ENCODE data around the gene NDUFB8.

NDUFB8 gene

GRCh38 chr10:100501423-100501822 is 28.2 kb downstream of the NDUFB8 start:
- TF ChIP-seq CTCF (IDR thresholded peaks at IDR 0.05; ENCODE audit: borderline replicate concordance, extremely low read depth, low read length, poor library complexity, severe bottlenecking), result no peak
- TF ChIP-seq EZH2 (IDR thresholded peaks at IDR 0.05; ENCODE audit: borderline replicate concordance, low read depth, low read length, severe bottlenecking), result no peak
- H3K4me1 ChIP-seq (ENCODE audit: insufficient read depth, low read length), result peaks cover 14% of the 10 kb centered on the region
- ATAC-seq (ENCODE audit: insufficient read depth, low read depth) (no peak), DNase-seq (no peak)
- no peaks in the 10 kb centered on the region for H3K9me3 ChIP-seq (ENCODE audit: insufficient read depth, low read length, severe bottlenecking)
- no peaks in the 10 kb centered on the region for H4K20me1 ChIP-seq (ENCODE audit: insufficient read depth, low read length)
- H3K36me3 ChIP-seq (ENCODE audit: insufficient read depth, low read length), result peaks cover 80% of the 10 kb centered on the region
- H3K27ac ChIP-seq (ENCODE audit: low read length), result no peak overlapping the region
- no peak overlapping the region for H3K4me3 ChIP-seq (ENCODE audit: low read depth in 1 of 2, low read length in 2 of 2)
- H3K27me3 ChIP-seq (ENCODE audit: insufficient read depth, low read length, poor library complexity), result no peaks in the 10 kb centered on the region
- no peak overlapping the region for H2AFZ ChIP-seq (ENCODE audit: low read depth, low read length)
- H3K9ac ChIP-seq (ENCODE audit: low read depth, low read length), result no peak overlapping the region
- no peaks in the 10 kb centered on the region for H3K79me2 ChIP-seq (ENCODE audit: insufficient read depth, low read length)
- H3K4me2 ChIP-seq (ENCODE audit: insufficient read depth, low read length), result no peak overlapping the region

- Histone ChIP-seq H3K4me1 (ENCODE audit: insufficient read depth, low read length) (no peaks in the 10 kb centered on the region), H3K79me2 (ENCODE audit: insufficient read depth, low read length) (no peaks in the 10 kb centered on the region)
- TF ChIP-seq CTCF (IDR thresholded peaks at IDR 0.05; ENCODE audit: borderline replicate concordance, extremely low read depth, low read length, poor library complexity, severe bottlenecking) (peak; percentile 3), EZH2 (IDR thresholded peaks at IDR 0.05; ENCODE audit: borderline replicate concordance, low read depth, low read length, severe bottlenecking) (no peak)
Observed at GRCh38 chr10:100498059-100498458, 31.6 kb downstream of the NDUFB8 start.

GRCh38 chr10:100496567-100496966 is 33.1 kb downstream of the NDUFB8 start:
- Histone ChIP-seq H3K4me3 (ENCODE audit: low read depth in 1 of 2, low read length in 2 of 2) (no peak overlapping the region), H3K27ac (ENCODE audit: low read length) (peak overlapping the region; percentile 19; the same call in 1 of the 2 replicates), H3K4me2 (ENCODE audit: insufficient read depth, low read length) (no peak overlapping the region), H2AFZ (ENCODE audit: low read depth, low read length) (no peak overlapping the region), H3K9me3 (ENCODE audit: insufficient read depth, low read length, severe bottlenecking) (no peaks in the 10 kb centered on the region), H3K9ac (ENCODE audit: low read depth, low read length) (no peak overlapping the region), H3K36me3 (ENCODE audit: insufficient read depth, low read length) (peaks cover 94% of the 10 kb centered on the region), H3K27me3 (ENCODE audit: insufficient read depth, low read length, poor library complexity) (no peaks in the 10 kb centered on the region), H3K79me2 (ENCODE audit: insufficient read depth, low read length) (no peaks in the 10 kb centered on the region), H3K4me1 (ENCODE audit: insufficient read depth, low read length) (no peaks in the 10 kb centered on the region), H4K20me1 (ENCODE audit: insufficient read depth, low read length) (no peaks in the 10 kb centered on the region)
- TF ChIP-seq CTCF (IDR thresholded peaks at IDR 0.05; ENCODE audit: borderline replicate concordance, extremely low read depth, low read length, poor library complexity, severe bottlenecking) (no peak), EZH2 (IDR thresholded peaks at IDR 0.05; ENCODE audit: borderline replicate concordance, low read depth, low read length, severe bottlenecking) (no peak)
- DNase-seq (no peak), ATAC-seq (ENCODE audit: insufficient read depth, low read depth) (peak; percentile 51)

More at GRCh38 chr10:100498059-100498458, 31.6 kb downstream of the NDUFB8 start:
- peaks cover 92% of the 10 kb centered on the region for H3K36me3 ChIP-seq (ENCODE audit: insufficient read depth, low read length)
- no peak overlapping the region for H3K4me3 ChIP-seq (ENCODE audit: low read depth in 1 of 2, low read length in 2 of 2)
- no peaks in the 10 kb centered on the region for H4K20me1 ChIP-seq (ENCODE audit: insufficient read depth, low read length)
- H3K9ac ChIP-seq (ENCODE audit: low read depth, low read length), result no peak overlapping the region
- H3K27me3 ChIP-seq (ENCODE audit: insufficient read depth, low read length, poor library complexity), result no peaks in the 10 kb centered on the region
- ATAC-seq (ENCODE audit: insufficient read depth, low read depth), result peak; percentile 71
- H2AFZ ChIP-seq (ENCODE audit: low read depth, low read length), result no peak overlapping the region
- H3K9me3 ChIP-seq (ENCODE audit: insufficient read depth, low read length, severe bottlenecking), result no peaks in the 10 kb centered on the region
- peak overlapping the region; percentile 12; the same call in 1 of the 2 replicates for H3K27ac ChIP-seq (ENCODE audit: low read length)
- DNase-seq, result no peak
- no peak overlapping the region for H3K4me2 ChIP-seq (ENCODE audit: insufficient read depth, low read length)

GRCh38 chr10:100490531-100490930 is 39.1 kb downstream of the NDUFB8 start:
- H3K9me3 ChIP-seq (ENCODE audit: insufficient read depth, low read length, severe bottlenecking), result no peaks in the 10 kb centered on the region
- no peak for TF ChIP-seq CTCF (IDR thresholded peaks at IDR 0.05; ENCODE audit: borderline replicate concordance, extremely low read depth, low read length, poor library complexity, severe bottlenecking)
- no peak for TF ChIP-seq EZH2 (IDR thresholded peaks at IDR 0.05; ENCODE audit: borderline replicate concordance, low read depth, low read length, severe bottlenecking)
- DNase-seq, result no peak
- H3K36me3 ChIP-seq (ENCODE audit: insufficient read depth, low read length), result peaks cover 83% of the 10 kb centered on the region
- H3K27ac ChIP-seq (ENCODE audit: low read length), result no peak overlapping the region
- no peak overlapping the region for H3K9ac ChIP-seq (ENCODE audit: low read depth, low read length)
- H4K20me1 ChIP-seq (ENCODE audit: insufficient read depth, low read length), result no peaks in the 10 kb centered on the region
- no peaks in the 10 kb centered on the region for H3K4me1 ChIP-seq (ENCODE audit: insufficient read depth, low read length)
- no peaks in the 10 kb centered on the region for H3K27me3 ChIP-seq (ENCODE audit: insufficient read depth, low read length, poor library complexity)
- H3K79me2 ChIP-seq (ENCODE audit: insufficient read depth, low read length), result no peaks in the 10 kb centered on the region
- H2AFZ ChIP-seq (ENCODE audit: low read depth, low read length), result no peak overlapping the region
- H3K4me2 ChIP-seq (ENCODE audit: insufficient read depth, low read length), result no peak overlapping the region
- no peak for ATAC-seq (ENCODE audit: insufficient read depth, low read depth)
- H3K4me3 ChIP-seq (ENCODE audit: low read depth in 1 of 2, low read length in 2 of 2), result no peak overlapping the region
